Panc1 (cell line): ENCODE data around the gene AKAP1. TPM values are rescaled to one million over a fixed set of nuclear protein-coding genes. Genes with fewer than 3 reads are reported as not detected.

Experiments
- ATAC-seq: fragments of 200-7000 bp; cut with Tn5 transposase; 2 replicates; pipeline ENCODE4 v1.9.1; 2020; ENCODE audit warnings: mild to moderate bottlenecking, moderate library complexity
- BruUV-seq: library from RNA; stranded (reverse); fragments of 400-500 nt; replicated peaks from 2 replicates; lab custom pipeline; 2021; lab: Mats Ljungman, UMichigan
- CTCF ChIA-PET: fragments of 300-600 bp; sonication (Branson Sonifier 250); formaldehyde crosslinking; loops from one replicate; lab custom pipeline; 2022; ENCODE audit warnings: antibody characterized with exemption; lab: Charles Lee
- POLR2A ChIA-PET: fragments of 300-600 bp; sonication (Branson Sonifier 250); formaldehyde crosslinking; loops from one replicate; lab custom pipeline; 2022; ENCODE audit warnings: antibody characterized with exemption; lab: Charles Lee
- DNase-seq: peaks from one replicate; pipeline ENCODE4 v3.0.0-alpha.2; 2010; ENCODE audit warnings: low read depth, low spot score
- H3K27ac ChIP-seq: 2 replicates; pipeline ENCODE4 v1.5.1; 2011; ENCODE audit warnings: mild to moderate bottlenecking, low read length, inconsistent platforms
- H3K27me3 ChIP-seq: fragments of 200-500 bp; sonication (Bioruptor generic); 2 replicates; pipeline ENCODE4 v1.6.0; 2014; ENCODE audit warnings: low read length, inconsistent platforms; ENCODE audit not compliant: control insufficient read depth, insufficient read depth
- H3K36me3 ChIP-seq: fragments of 200-500 bp; sonication (Bioruptor generic); 2 replicates; pipeline ENCODE4 v1.5.1; 2014; ENCODE audit warnings: inconsistent platforms, mild to moderate bottlenecking, low read length, moderate library complexity; ENCODE audit not compliant: control insufficient read depth, insufficient read depth
- H3K4me1 ChIP-seq: 2 replicates; pipeline ENCODE4 v1.5.1; 2011; ENCODE audit warnings: inconsistent platforms, mild to moderate bottlenecking, low read length, moderate library complexity; ENCODE audit not compliant: control insufficient read depth, insufficient read depth
- H3K4me3 ChIP-seq, 2 experiments: 2 replicates each; pipeline ENCODE4 v1.5.1; 2011 to 2012; ENCODE audit warnings: low read depth in 2 of 2, low read length in 2 of 2, mild to moderate bottlenecking in 2 of 2, inconsistent platforms in 1 of 2, moderate library complexity in 1 of 2
- H3K9me3 ChIP-seq: fragments of 200-500 bp; sonication (Bioruptor generic); 2 replicates; pipeline ENCODE4 v1.5.1; 2014; ENCODE audit warnings: low read depth, mild to moderate bottlenecking, inconsistent platforms, low read length, moderate library complexity; ENCODE audit not compliant: control insufficient read depth, insufficient read depth
- CTCF ChIP-seq: fragments of 450-650 bp; IDR thresholded peaks from 2 replicates; pipeline ENCODE4 v1.5.1; 2017; ENCODE audit warnings: mild to moderate bottlenecking
- POLR2AphosphoS5 ChIP-seq: IDR thresholded peaks from 2 replicates; pipeline ENCODE4 v1.6.1; 2012; ENCODE audit warnings: mild to moderate bottlenecking, low read depth, low read length, moderate library complexity
- REST ChIP-seq, 2 experiments: IDR thresholded peaks; 2 replicates each; pipeline ENCODE4 v1.6.1; 2011 to 2012; ENCODE audit warnings: low read depth in 2 of 2, control low read depth in 1 of 2, low read length in 1 of 2, mild to moderate bottlenecking in 1 of 2, moderate library complexity in 1 of 2; ENCODE audit not compliant: insufficient read depth in 1 of 2
- SIN3A ChIP-seq: IDR thresholded peaks from 2 replicates; pipeline ENCODE4 v1.6.1; 2012; ENCODE audit warnings: low read depth, mild to moderate bottlenecking, low read length, moderate library complexity, borderline replicate concordance; ENCODE audit not compliant: insufficient read depth
- TCF7L2 ChIP-seq: IDR thresholded peaks from 2 replicates; pipeline ENCODE4 v1.6.1; 2011; ENCODE audit warnings: mild to moderate bottlenecking, low read depth, low read length, inconsistent platforms
- in situ Hi-C: cut with HindIII; loops from 2 replicates; pipeline ENCODE4 v1.10.0; 2016; ENCODE audit warnings: low sequenced_read_pairs, low pct_unique_long_range_greater_than_20kb
- intact Hi-C: fragments of 100-400 bp; cut with micrococcal nuclease; formaldehyde crosslinking; loops from one replicate; pipeline ENCODE4 v1.10.0; 2022; ENCODE audit not compliant: unreplicated experiment
- total RNA-seq: library from RNA; stranded (reverse); gene quantifications from one replicate; pipeline ENCODE4 v1.2.1, GENCODE V29; 2021; ENCODE audit not compliant: unreplicated experiment

AKAP1 gene
- total RNA-seq, 1 experiment from 2014 or later = 52.7 TPM

- intact Hi-C loops (no loop called here), in situ Hi-C loops (no loop called here)
- CTCF ChIA-PET = interaction anchor here (0.5 to 1.2 kb wide), 5 partner anchors 12 to 1197 kb away, joined by 3 to 7 read pairs (median 4); no protein-coding TSS in a partner anchor
- TF ChIP-seq REST (IDR thresholded peaks at IDR 0.05; ENCODE audit: insufficient read depth in 1 of 2, low read depth in 2 of 2, low read length in 1 of 2) = no peak
- no peak for TF ChIP-seq POLR2AphosphoS5
- no peak for TF ChIP-seq TCF7L2
- no peak for TF ChIP-seq CTCF
- no peak for TF ChIP-seq SIN3A
- Histone ChIP-seq H3K27me3 (no peaks in the 10 kb centered on the region), H3K4me3 (no peak overlapping the region), H3K9me3 (no peaks in the 10 kb centered on the region), H3K36me3 (no peaks in the 10 kb centered on the region), H3K4me1 (no peaks in the 10 kb centered on the region), H3K27ac (no peak overlapping the region)
- ATAC-seq (no peak), DNase-seq (no peak)
- BruUV-seq = no TSS peak
- POLR2A ChIA-PET = no interaction called here
Measured at GRCh38 chr17:57142925-57143324, 57.9 kb downstream of the AKAP1 start.

GRCh38 chr17:57143361-57143760 lies 58.3 kb downstream of the AKAP1 start:
- H3K27me3 ChIP-seq = no peaks in the 10 kb centered on the region
- no peak for DNase-seq
- CTCF ChIA-PET = interaction anchor here (0.5 to 1.2 kb wide), 4 partner anchors 100 to 1197 kb away, joined by 3 to 7 read pairs (median 4); no protein-coding TSS in a partner anchor
- intact Hi-C loops = no loop called here
- H3K9me3 ChIP-seq = no peaks in the 10 kb centered on the region
- H3K4me1 ChIP-seq = no peaks in the 10 kb centered on the region
- H3K27ac ChIP-seq = no peak overlapping the region
- TF ChIP-seq SIN3A (no peak), REST (IDR thresholded peaks at IDR 0.05; ENCODE audit: insufficient read depth in 1 of 2, low read depth in 2 of 2, low read length in 1 of 2) (no peak), CTCF (no peak), TCF7L2 (no peak), POLR2AphosphoS5 (no peak)
- H3K4me3 ChIP-seq = no peak overlapping the region
- in situ Hi-C loops = no loop called here
- ATAC-seq = no peak
- BruUV-seq = no TSS peak
- POLR2A ChIA-PET = no interaction called here
- no peaks in the 10 kb centered on the region for H3K36me3 ChIP-seq
